Left renal cortex interstitium (tissue), 4 donors: ENCODE measurements around the gene CHST5. TPM values are rescaled to one million over a fixed set of nuclear protein-coding genes. Genes with fewer than 3 reads are reported as not detected.
A peak's percentile ranks its signal among the peaks of the same experiment; 100 is the strongest.
"Not testable (repeated sequence)": the region's sequence is repeated elsewhere in the genome, so short reads cannot be mapped to it uniquely, and the experiment has no call there.

Source experiments
- DNase-seq, 4 donors: peaks; one replicate each; pipeline ENCODE4 v3.0.0-alpha.2; 2013; ENCODE audit warnings: low read depth in 4 of 4, low spot score in 2 of 4, missing footprints in 1 of 4
- polyA plus RNA-seq, 4 donors: library from polyadenylated mRNA; unstranded; fragments of 120-200 nt; gene quantifications; one replicate each; pipeline ENCODE4 v1.2.1, GENCODE V29; 2013; ENCODE audit not compliant: insufficient read length in 4 of 4

The CHST5 gene
- polyA plus RNA-seq, 4 donors = 0.32 to 1.4 (median 0.41) TPM

- peak in 1 of 4 donors; percentile 32 for DNase-seq
Observed at GRCh38 chr16:75516189-75516966, 19.5 kb downstream of the CHST5 start.

DNA sequence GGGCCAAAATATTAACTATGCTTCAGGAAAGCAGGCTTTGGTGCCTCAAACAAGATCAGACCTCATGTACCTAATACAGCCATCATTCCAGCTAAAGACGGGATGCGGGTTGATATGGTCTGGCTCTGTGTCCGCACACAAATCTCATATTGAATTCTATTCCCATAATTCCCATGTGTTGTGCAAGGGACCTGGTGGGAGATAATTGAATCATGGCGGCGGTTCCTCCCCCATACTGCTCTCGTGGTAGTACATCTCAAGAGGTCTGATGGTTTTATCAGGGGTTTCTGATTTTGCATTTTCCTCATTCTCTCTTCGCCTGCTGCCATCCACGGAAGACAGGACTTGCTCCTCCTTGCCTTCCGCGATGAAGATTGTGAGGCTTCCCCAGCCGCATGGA lies 21.6 kb downstream of the CHST5 start:
- DNase-seq = no peak

- no peak for DNase-seq
Observed at GRCh38 chr16:75506574-75506973, 29.3 kb downstream of the CHST5 start.

DNA sequence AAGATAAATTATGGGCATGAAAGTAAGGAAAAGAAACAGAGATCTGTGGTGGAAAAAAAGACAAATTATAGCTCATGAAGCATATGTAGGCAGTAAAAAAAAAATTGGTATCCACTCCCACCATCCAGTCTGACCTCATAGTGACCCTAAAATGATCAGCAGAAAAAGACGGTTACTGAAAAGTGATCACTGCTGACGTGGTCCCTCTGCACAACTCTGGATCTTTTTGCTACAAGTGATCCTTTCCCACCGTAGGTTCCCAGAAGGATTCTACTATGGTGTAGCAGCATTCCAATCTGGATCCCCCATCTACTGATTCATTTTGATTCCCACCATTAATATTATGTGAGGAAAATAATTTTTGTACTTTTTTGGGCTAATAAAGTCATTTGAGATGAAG lies 29.8 kb downstream of the CHST5 start:
- DNase-seq = no peak

DNA sequence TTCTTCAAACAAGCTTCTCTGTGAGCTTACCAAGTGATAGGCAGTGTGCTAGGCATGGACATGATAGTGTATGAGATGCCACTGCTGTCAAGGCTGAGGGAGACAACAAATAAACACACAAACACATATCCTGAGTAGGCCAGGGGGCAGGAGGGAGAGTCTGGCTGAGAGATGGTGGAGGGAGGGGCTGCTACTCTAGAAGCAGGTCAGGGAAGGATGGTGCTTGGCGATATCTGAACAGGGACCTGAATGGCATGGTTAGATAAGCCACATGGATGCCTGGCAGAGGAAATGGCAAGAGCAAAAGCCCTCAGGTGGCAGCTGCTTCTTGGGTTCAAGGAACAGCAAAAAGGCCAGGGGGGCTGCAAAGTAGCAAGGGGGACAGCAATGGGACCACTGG lies 32.1 kb downstream of the CHST5 start:
- DNase-seq = no peak

- no peak for DNase-seq
Observed at GRCh38 chr16:75502916-75503605, 32.8 kb downstream of the CHST5 start.

DNA sequence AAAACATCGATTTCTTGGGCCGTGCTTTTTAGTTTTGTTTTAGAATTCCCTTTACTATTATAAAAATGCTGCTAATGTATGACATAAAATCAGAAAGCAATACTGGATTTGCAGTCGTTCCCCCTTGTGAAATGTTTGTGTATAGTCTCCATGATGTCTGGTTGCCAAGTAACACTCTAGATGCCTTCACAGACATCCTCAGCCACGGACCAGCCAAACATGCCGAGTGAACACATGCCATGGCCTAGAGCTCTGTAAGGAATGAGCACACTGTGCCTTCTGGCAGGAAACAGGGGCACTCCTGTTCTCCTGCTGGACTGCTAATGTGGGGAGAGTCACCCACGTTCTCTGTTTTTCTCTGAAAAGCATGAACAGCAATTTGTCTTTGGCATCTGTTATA lies 34.1 kb downstream of the CHST5 start:
- DNase-seq = not testable (repeated sequence)

GRCh38 chr16:75501359-75501758 lies 34.5 kb downstream of the CHST5 start:
- DNase-seq = no peak

DNA sequence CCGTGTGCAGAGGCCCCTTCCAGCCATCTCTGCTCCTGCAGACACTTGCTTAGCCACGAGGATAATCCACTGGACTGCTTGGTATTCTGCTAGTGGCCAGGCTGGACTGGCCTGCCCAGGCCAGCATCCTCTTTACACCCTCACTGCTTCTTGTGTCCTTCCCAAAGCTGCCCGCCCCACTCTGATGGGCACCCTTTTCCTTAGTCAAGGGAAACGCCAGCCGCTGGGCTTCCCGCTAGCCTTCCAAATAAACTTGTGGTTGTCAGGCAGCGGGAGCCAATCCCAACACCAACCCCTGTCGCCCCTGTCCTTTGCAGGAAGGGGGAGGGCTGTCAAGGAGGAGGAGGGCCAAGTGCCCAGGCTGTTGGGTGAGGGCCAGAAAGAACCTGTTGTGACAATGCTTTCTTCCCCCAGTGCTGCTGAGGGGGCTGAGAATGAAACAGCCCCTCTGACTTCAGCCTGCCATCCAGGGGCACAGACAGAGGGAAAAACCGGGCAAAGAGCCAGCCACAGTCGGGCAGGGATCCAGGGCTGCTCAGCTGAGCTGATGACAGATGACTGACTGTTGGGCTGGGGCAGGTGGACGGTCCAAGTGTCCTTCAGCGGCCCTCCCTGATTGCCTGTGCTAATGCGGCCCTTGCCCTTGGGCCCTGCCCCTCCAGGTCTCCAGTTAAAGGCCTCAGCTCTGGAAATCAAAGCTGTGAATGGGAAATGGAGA lies 37.1 kb downstream of the CHST5 start:
- DNase-seq = not testable (repeated sequence)

DNA sequence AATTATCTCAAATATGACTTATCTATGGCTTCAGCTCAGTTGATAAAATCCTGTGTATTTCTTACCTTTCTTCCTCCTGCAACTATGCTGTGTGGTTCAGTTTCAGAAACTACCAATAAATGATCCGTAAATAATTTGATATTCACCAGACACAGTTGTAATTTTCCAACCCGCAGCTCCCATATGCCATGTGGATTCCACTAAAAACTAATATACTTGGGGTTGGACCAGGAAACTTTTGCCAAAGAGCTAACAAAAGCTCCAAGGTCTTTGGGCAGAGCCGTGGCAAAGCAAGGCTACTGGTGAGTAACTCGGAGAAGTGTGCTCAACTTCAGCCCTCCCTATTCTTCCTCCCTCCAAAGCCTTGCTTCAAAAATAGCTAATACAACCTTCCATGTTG lies 38.4 kb downstream of the CHST5 start:
- DNase-seq = no peak

- DNase-seq = no peak
Observed at GRCh38 chr16:75495076-75495674, 40.7 kb downstream of the CHST5 start, which contains the start of gene CHST6. CHST6 (minus strand) TSS chr16:75495441; CDS start chr16:75479828, 15,613 bp downstream.

GRCh38 chr16:75494661-75495075 lies 41.2 kb downstream of the CHST5 start:
- no peak for DNase-seq

- no peak for DNase-seq
Observed at GRCh38 chr16:75494184-75494583, 41.7 kb downstream of the CHST5 start.

- DNase-seq = no peak
Observed at GRCh38 chr16:75491876-75492275, 44.0 kb downstream of the CHST5 start.

GRCh38 chr16:75488322-75488721 lies 47.6 kb downstream of the CHST5 start:
- no peak for DNase-seq

DNA sequence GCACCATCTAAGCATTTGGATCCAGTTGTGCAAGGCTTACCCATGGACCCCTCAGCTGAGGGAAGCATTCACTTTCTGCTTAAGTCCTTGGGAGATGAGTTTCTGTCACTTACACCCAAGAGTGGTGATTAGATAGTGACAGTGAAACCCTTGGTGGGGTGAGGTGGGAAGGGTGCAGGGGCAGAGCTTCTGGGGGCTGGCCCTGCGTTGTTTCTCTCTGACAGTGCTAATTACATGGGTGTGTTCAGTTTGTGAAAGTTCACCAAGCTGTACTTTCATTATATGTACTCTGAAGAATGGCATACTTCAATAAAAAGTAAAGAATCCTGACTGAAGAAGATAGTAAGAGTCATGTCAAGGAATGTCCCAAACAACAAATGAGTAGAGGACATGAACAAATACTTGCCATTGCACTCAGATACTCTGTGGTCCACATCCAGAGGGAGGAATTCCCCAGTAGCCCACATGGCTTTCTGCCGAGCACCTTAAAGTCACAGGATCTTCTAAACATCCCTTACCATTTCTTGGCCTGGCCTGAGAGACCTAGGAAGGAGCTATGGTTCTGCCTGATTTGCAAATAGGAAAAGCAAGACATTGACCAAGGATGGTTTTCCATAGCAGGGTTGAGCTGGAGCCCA lies 49.1 kb downstream of the CHST5 start:
- DNase-seq = no peak

- DNase-seq = no peak
Observed at GRCh38 chr16:75486014-75486675, 49.8 kb downstream of the CHST5 start.

DNA sequence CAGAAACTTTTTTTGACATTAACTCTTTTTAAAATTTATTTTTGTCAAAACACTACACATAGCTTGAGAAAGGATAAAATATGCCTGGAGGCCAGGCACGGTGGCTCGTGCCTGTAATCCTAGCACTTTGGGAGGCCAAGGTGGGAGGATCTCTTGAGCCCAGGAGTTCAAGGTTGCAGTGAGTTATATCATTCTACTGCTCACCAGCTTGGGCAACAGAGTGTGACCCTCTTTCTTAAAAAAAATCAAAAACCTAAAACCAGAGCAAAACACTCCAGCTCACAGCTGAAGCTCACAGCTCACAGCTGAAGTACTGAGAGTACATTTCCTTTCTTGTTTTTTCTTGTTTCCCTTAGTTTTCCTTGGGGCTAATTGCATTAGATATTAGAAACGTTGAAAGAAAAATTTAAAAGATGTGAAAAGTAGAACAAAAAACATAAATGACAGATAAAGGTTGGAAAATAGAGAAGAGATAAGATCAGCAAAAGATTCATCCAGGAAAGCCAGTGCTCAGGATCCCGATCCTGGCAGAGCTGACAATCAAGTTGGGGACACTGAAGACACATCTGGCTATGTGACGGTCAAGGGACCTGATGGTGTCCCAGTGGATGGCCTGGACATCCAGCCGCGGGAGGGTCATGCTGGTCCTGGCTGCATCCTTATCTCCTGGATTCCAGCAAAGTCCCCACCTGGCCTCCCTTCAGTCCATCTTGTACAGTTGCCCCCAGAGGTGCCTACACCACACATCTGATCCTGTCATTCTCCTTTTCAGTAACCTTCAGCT lies 50.5 kb downstream of the CHST5 start:
- DNase-seq = no peak

DNA sequence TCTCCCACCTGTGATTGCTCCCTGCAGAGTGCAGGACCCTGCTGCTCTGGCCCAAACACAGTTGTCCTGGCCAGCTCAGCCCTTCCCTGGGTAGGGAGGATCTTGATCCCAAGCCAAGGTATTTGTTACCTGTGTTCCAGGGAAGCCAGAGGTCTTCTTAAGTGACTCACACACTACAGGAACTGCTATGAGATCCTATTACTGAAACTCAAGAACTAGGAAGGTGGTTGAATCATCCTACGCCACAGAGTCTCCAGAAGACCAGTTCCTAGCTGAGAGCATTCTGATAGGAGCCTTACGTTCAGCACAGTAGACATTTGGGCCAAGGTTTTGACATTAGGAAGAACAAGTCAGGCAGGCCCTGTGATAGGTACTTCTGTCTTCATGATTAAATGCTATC lies 52.7 kb downstream of the CHST5 start:
- DNase-seq = no peak
